Activated CD4-positive, alpha-beta memory T cell treated with anti-CD3 and anti-CD28 coated beads, Interleukin-2, amount 10 ng/mL, durations not matched to agents 7 days and 5 days (primary cell): ENCODE results near the gene NSD1. TPM values are rescaled to one million over a fixed set of nuclear protein-coding genes. Genes with fewer than 3 reads are reported as not detected.
"Not testable (repeated sequence)": the region's sequence is repeated elsewhere in the genome, so short reads cannot be mapped to it uniquely, and the experiment has no call there.

Source experiments
- CTCF ChIA-PET: fragments of 350-600 bp; sonication (Branson Sonifier 250); formaldehyde crosslinking; loops from one replicate; lab custom pipeline; 2021; ENCODE audit warnings: antibody characterized with exemption, inconsistent platforms; lab: Charles Lee
- POLR2A ChIA-PET: fragments of 350-600 bp; sonication (Branson Sonifier 250); formaldehyde crosslinking; loops from one replicate; lab custom pipeline; 2021; ENCODE audit warnings: antibody characterized with exemption; lab: Charles Lee
- DNase-seq: peaks from one replicate; pipeline ENCODE4 v3.0.0-alpha.2; 2020
- H3K27ac Mint-ChIP-seq: one replicate; pipeline ENCODE4 v1.8.0; 2021; ENCODE audit warnings: mild to moderate bottlenecking, mixed read lengths
- H3K27me3 Mint-ChIP-seq: one replicate; pipeline ENCODE4 v1.8.0; 2021; ENCODE audit warnings: mixed read lengths
- H3K36me3 Mint-ChIP-seq: one replicate; pipeline ENCODE4 v1.8.0; 2021; ENCODE audit warnings: low read depth, mixed read lengths
- H3K4me1 Mint-ChIP-seq: one replicate; pipeline ENCODE4 v1.8.0; 2021; ENCODE audit warnings: mixed read lengths
- H3K4me3 Mint-ChIP-seq: one replicate; pipeline ENCODE4 v1.8.0; 2021; ENCODE audit warnings: mild to moderate bottlenecking, mixed read lengths
- H3K9me3 Mint-ChIP-seq: one replicate; pipeline ENCODE4 v1.8.0; 2021; ENCODE audit warnings: mixed read lengths
- total RNA-seq, 2 experiments: library from RNA; stranded (reverse); gene quantifications; one replicate each; pipeline ENCODE4 v1.2.3, GENCODE V29; 2021

The NSD1 gene
- total RNA-seq, 2 experiments from 2014 or later = 79.9 to 90.5 TPM

- Mint-ChIP-seq H3K4me1 (peaks cover 7% of the 10 kb centered on the region), H3K9me3 (no peaks in the 10 kb centered on the region), H3K4me3 (no peak overlapping the region), H3K27ac (no peak overlapping the region), H3K36me3 (peaks cover 36% of the 10 kb centered on the region), H3K27me3 (no peaks in the 10 kb centered on the region)
- DNase-seq = no peak
- ChIA-PET CTCF (interaction anchor here (0.6 to 1.1 kb wide), 2 partner anchors 120 to 249 kb away, joined by 3 to 4 read pairs; no protein-coding TSS in a partner anchor), POLR2A (no interaction called here)
Measured at GRCh38 chr5:177233206-177233605, 99.6 kb downstream of the NSD1 start.

DNA sequence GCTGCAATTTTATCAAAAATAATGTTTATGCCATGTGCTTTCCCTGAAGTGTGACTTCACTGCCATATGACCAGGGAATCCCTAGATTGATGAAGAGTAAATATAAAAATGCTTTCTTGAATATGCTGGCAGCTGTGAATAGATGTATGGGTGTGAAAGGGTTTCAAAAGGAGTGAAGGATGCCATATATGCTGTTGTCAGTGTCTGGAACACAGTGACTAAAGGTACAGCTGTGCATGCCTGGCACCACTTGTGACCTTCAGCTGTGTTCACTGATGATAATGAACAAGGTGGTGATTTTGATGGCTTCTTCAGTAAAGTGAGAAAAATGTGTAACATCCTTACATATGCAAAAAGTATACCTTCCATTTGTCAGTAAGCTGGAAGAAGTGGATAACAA is 100.2 kb downstream of the NSD1 start:
- no peak for DNase-seq
- H3K27ac Mint-ChIP-seq = no peak overlapping the region
- H3K9me3 Mint-ChIP-seq = no peaks in the 10 kb centered on the region
- POLR2A ChIA-PET = no interaction called here
- CTCF ChIA-PET = interaction anchor here (1.1 kb wide), 1 partner anchor 120 kb away, joined by 4 read pairs; no protein-coding TSS in a partner anchor
- peaks cover 7% of the 10 kb centered on the region for H3K4me1 Mint-ChIP-seq
- no peaks in the 10 kb centered on the region for H3K27me3 Mint-ChIP-seq
- no peak overlapping the region for H3K4me3 Mint-ChIP-seq
- peaks cover 41% of the 10 kb centered on the region for H3K36me3 Mint-ChIP-seq

DNA sequence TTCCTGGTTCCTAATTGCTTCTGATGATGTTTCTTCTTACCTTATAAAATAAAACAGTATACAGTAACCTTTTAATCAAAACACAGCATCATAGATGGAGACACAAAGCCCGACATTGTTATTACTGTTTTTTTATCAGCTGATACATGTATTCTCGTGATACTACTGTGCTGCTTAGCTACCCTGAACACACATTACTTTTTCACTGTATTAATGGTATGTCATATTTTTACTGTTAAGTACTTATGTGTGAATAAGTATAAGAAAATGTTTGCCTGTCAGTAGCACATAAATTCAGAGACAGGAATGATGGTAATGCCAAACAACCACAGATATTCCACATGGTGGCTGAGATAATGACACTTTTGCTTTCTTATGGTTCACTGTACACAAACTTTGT is 101.3 kb downstream of the NSD1 start:
- CTCF ChIA-PET = interaction anchor here (0.6 to 1.1 kb wide), 2 partner anchors 54 to 124 kb away, joined by 3 to 4 read pairs; no protein-coding TSS in a partner anchor

DNA sequence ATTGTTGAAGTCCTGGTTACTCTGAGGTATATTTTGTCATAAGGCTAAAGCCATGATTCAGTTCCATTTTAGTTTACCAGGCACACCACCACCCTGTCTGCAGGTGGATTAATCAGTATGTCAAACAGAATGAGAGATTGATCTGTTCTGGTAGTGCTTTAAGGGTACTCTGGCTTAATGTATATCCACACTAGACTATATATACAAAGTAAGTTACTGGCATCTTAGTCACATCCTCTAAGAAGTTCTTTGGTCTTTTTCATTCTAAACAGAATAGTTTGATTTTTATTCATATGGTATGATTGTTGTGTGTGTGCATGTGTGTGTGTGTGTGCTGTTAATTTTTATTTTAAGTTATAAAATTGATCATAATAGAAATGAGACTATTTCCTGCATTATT is 108.2 kb downstream of the NSD1 start:
- H3K27ac Mint-ChIP-seq = no peak overlapping the region
- no peaks in the 10 kb centered on the region for H3K27me3 Mint-ChIP-seq
- H3K36me3 Mint-ChIP-seq = peaks cover 66% of the 10 kb centered on the region
- no peaks in the 10 kb centered on the region for H3K4me1 Mint-ChIP-seq
- H3K4me3 Mint-ChIP-seq = no peak overlapping the region
- CTCF ChIA-PET = interaction anchor here (1.0 to 2.1 kb wide), 2 partner anchors 128 to 170 kb away, joined by 4 to 6 read pairs; no protein-coding TSS in a partner anchor
- no peak for DNase-seq
- POLR2A ChIA-PET = no interaction called here
- H3K9me3 Mint-ChIP-seq = no peaks in the 10 kb centered on the region

More for the DNA sequence above, 101.3 kb downstream of the NSD1 start:
- H3K36me3 Mint-ChIP-seq = peaks cover 39% of the 10 kb centered on the region
- H3K9me3 Mint-ChIP-seq = no peaks in the 10 kb centered on the region
- H3K4me3 Mint-ChIP-seq = no peak overlapping the region
- no peak overlapping the region for H3K27ac Mint-ChIP-seq
- peaks cover 7% of the 10 kb centered on the region for H3K4me1 Mint-ChIP-seq
- POLR2A ChIA-PET = no interaction called here
- H3K27me3 Mint-ChIP-seq = no peaks in the 10 kb centered on the region
- no peak for DNase-seq

GRCh38 chr5:177242304-177242703 is 108.7 kb downstream of the NSD1 start:
- H3K4me1 Mint-ChIP-seq = no peaks in the 10 kb centered on the region
- no peaks in the 10 kb centered on the region for H3K27me3 Mint-ChIP-seq
- H3K27ac Mint-ChIP-seq = no peak overlapping the region
- no peaks in the 10 kb centered on the region for H3K9me3 Mint-ChIP-seq
- H3K4me3 Mint-ChIP-seq = no peak overlapping the region
- CTCF ChIA-PET = interaction anchor here (1.0 to 2.1 kb wide), 2 partner anchors 128 to 171 kb away, joined by 4 to 6 read pairs; no protein-coding TSS in a partner anchor
- POLR2A ChIA-PET = no interaction called here
- no peak for DNase-seq
- H3K36me3 Mint-ChIP-seq = peaks cover 70% of the 10 kb centered on the region

DNA sequence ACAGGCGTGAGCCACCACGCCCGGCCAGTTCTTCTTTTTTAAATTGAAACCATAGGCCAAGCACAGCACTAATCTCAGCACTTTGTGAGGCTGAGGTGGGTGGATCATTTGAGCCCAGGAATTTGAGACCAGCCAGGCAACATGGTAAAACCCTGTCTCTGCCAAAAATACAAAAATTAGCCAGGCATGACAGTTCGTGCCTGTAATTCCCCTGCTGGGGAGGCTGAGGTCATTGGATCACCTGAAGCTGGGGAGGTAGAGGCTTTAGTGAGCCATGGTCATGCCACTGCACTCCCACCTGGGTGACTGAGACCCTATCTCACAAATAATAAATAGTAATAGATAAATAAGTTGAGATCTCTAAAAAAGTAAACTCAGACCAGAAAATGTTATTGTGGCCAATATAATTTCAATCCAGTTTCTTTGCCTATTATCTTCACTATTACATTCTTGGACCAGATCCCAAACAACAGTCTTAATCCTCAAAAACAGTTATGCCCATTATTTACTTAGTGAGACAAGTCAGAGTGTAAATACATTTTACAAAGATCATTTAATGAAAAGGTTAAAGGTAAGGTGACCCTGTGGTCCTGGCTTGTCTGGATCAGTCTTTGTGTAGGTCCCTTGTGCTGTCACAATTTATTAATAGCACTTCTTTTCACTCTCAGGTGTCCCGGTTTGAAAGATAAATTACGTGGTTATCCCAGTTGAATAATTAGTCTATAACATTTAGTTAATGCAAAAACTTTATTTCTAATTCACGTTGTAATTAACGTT is 116.4 kb downstream of the NSD1 start:
- H3K4me1 Mint-ChIP-seq = no peaks in the 10 kb centered on the region
- H3K9me3 Mint-ChIP-seq = no peaks in the 10 kb centered on the region
- POLR2A ChIA-PET = interaction anchor here (1.5 kb wide), 1 partner anchor 115 kb away, joined by 5 read pairs; no protein-coding TSS in a partner anchor
- H3K4me3 Mint-ChIP-seq = no peak overlapping the region
- DNase-seq = no peak
- H3K27ac Mint-ChIP-seq = no peak overlapping the region
- no peaks in the 10 kb centered on the region for H3K27me3 Mint-ChIP-seq
- CTCF ChIA-PET = interaction anchor here (2.8 kb wide), 1 partner anchor 60 kb away, joined by 9 read pairs; no protein-coding TSS in a partner anchor
- H3K36me3 Mint-ChIP-seq = peaks cover 57% of the 10 kb centered on the region

DNA sequence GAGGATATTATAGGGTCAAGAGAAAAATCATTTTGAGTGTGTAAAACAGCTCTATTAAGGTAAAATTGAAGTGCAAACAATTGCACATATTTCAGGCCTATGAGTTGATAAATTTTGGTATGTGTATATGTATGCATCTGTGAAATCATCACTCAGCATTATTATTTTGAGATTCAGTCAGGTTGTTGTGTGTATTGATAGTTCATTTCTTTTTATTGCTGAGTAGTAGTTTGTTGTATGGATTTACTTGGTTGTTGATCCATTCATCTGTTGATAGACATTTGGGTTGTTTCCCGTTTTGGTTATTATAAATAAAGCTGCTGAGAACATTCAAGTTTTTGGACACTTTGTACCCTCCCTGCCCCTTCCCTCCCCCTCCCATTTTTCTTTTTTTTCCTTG is 119.7 kb downstream of the NSD1 start:
- Mint-ChIP-seq H3K27me3 (no peaks in the 10 kb centered on the region), H3K36me3 (peaks cover 56% of the 10 kb centered on the region), H3K4me3 (no peak overlapping the region), H3K9me3 (no peaks in the 10 kb centered on the region), H3K27ac (no peak overlapping the region), H3K4me1 (peaks cover 12% of the 10 kb centered on the region)
- no peak for DNase-seq
- CTCF ChIA-PET = interaction anchor here (1.0 to 1.8 kb wide), 2 partner anchors 10 to 140 kb away, joined by 3 to 5 read pairs; no protein-coding TSS in a partner anchor
- POLR2A ChIA-PET = no interaction called here

GRCh38 chr5:177256296-177256695 is 122.7 kb downstream of the NSD1 start:
- Mint-ChIP-seq H3K27ac (peak overlapping the region; percentile 12), H3K36me3 (peaks cover 66% of the 10 kb centered on the region), H3K4me1 (peaks cover 12% of the 10 kb centered on the region), H3K9me3 (no peaks in the 10 kb centered on the region), H3K4me3 (no peak overlapping the region), H3K27me3 (no peaks in the 10 kb centered on the region)
- DNase-seq = no peak
- POLR2A ChIA-PET = no interaction called here
- CTCF ChIA-PET = interaction anchor here (1.1 to 1.5 kb wide), 3 partner anchors 8 to 144 kb away, joined by 3 to 4 read pairs (median 3); partner anchors contain the start of genes PRELID1 and RAB24

GRCh38 chr5:177258711-177259110 is 125.1 kb downstream of the NSD1 start:
- H3K4me1 Mint-ChIP-seq = peaks cover 16% of the 10 kb centered on the region
- H3K4me3 Mint-ChIP-seq, H3K27ac Mint-ChIP-seq, DNase-seq, POLR2A ChIA-PET, H3K9me3 Mint-ChIP-seq, H3K27me3 Mint-ChIP-seq: not testable (repeated sequence)
- CTCF ChIA-PET = interaction anchor here (1.1 kb wide), 1 partner anchor 42 kb away, joined by 3 read pairs; no protein-coding TSS in a partner anchor
- H3K36me3 Mint-ChIP-seq = peaks cover 65% of the 10 kb centered on the region

DNA sequence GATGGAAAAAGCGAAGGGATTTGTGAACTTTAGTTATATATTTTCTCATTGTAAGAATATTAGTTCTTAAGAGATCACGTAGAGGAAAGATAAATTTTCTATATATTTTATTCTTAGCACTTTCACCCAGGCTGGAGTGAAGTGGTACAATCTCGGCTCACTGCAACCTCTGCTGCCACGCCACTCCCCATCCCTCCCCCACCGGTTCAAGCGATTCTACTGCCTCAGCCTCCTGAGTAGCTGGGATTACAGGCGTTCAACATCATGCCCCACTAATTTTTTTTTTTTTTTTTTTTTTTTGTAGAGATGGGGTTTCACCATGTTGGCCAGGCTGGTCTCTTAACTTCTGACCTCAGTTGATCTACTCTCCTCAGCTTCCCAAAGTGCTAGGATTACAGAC is 127.4 kb downstream of the NSD1 start:
- peaks cover 11% of the 10 kb centered on the region for H3K4me1 Mint-ChIP-seq
- DNase-seq = no peak
- no peaks in the 10 kb centered on the region for H3K9me3 Mint-ChIP-seq
- ChIA-PET POLR2A (no interaction called here), CTCF (no interaction called here)
- H3K27me3 Mint-ChIP-seq = no peaks in the 10 kb centered on the region
- H3K27ac Mint-ChIP-seq = no peak overlapping the region
- H3K36me3 Mint-ChIP-seq = peaks cover 70% of the 10 kb centered on the region
- H3K4me3 Mint-ChIP-seq = no peak overlapping the region

GRCh38 chr5:177261510-177261909 is 127.9 kb downstream of the NSD1 start:
- H3K4me1 Mint-ChIP-seq = peaks cover 7% of the 10 kb centered on the region
- peaks cover 72% of the 10 kb centered on the region for H3K36me3 Mint-ChIP-seq
- DNase-seq = no peak
- ChIA-PET CTCF (no interaction called here), POLR2A (no interaction called here)
- H3K27ac Mint-ChIP-seq = no peak overlapping the region
- no peak overlapping the region for H3K4me3 Mint-ChIP-seq
- H3K9me3 Mint-ChIP-seq = no peaks in the 10 kb centered on the region
- no peaks in the 10 kb centered on the region for H3K27me3 Mint-ChIP-seq

DNA sequence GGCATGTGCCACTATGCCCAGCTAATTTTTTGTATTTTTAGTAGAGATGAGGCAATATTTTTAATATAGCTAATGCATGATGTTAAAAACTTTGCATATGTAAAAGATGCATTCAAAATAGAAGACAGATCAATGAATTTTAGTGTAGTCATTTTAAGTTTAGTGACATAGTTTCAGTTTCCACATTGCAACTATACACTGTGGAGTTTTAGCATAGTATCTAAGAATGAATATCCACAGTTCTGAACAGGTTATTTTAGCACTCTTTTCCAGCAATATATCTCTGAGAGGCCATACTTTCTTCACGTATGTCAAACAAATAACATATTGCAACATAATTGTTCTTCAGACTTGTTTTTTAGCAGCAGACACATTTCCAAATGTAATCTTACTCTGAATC is 130.6 kb downstream of the NSD1 start:
- ChIA-PET POLR2A (no interaction called here), CTCF (interaction anchor here (0.6 to 1.6 kb wide), 5 partner anchors 8 to 39 kb away, joined by 3 to 4 read pairs (median 4); partner anchors contain the start of genes PRELID1 and RAB24)
- DNase-seq = no peak
- H3K36me3 Mint-ChIP-seq = peaks cover 63% of the 10 kb centered on the region
- no peak overlapping the region for H3K27ac Mint-ChIP-seq
- H3K9me3 Mint-ChIP-seq = no peaks in the 10 kb centered on the region
- H3K27me3 Mint-ChIP-seq = no peaks in the 10 kb centered on the region
- H3K4me1 Mint-ChIP-seq = peaks cover 6% of the 10 kb centered on the region
- no peak overlapping the region for H3K4me3 Mint-ChIP-seq

DNA sequence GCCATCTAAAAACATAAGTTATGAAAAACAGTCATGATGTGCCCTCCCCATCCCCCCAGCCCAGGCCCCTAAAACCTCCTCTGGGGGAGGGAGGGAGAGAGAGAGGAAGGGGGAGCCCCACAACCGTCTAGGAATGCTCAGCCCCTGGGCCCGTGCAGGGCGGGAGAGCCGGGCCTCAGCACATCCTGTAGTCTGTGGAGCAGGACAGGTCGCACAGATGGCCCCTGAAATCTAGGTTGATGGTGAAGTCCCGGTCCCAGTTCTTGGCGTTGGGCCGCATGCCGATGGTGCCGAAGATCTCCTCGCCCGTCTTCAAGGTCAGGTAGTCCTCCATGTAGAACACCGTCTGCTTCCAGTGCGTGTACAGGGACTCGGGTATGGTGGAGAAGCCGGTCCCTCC is 131.8 kb downstream of the NSD1 start:
- Mint-ChIP-seq H3K4me1 (peaks cover 6% of the 10 kb centered on the region), H3K9me3 (no peaks in the 10 kb centered on the region), H3K27me3 (no peaks in the 10 kb centered on the region), H3K36me3 (peaks cover 65% of the 10 kb centered on the region), H3K27ac (no peak overlapping the region), H3K4me3 (no peak overlapping the region)
- ChIA-PET CTCF (no interaction called here), POLR2A (no interaction called here)
- no peak for DNase-seq
